Left ventricle myocardium superior (tissue), 1 donor: ENCODE data around the gene IFNA5. TPM values are rescaled to one million over a fixed set of nuclear protein-coding genes. Genes with fewer than 3 reads are reported as not detected.

ENCODE experiments used
- ATAC-seq: fragments of 200-7000 bp; cut with Tn5 transposase; one replicate; pipeline ENCODE4 v1.9.1; 2020; ENCODE audit warnings: mild to moderate bottlenecking, moderate library complexity
- DNase-seq: peaks from one replicate; pipeline ENCODE4 v3.0.0-alpha.2; 2020
- intact Hi-C: fragments of 100-400 bp; cut with micrococcal nuclease; formaldehyde crosslinking; loops from one replicate; pipeline ENCODE4 v1.11.0; 2022
- total RNA-seq: library from RNA; stranded (reverse); fragmentation: NEBNext Ultra II Directional; extraction: Animal tissue kit (Norgen Biotek cat#: 25700); gene quantifications from one replicate; pipeline ENCODE4 v1.2.1, GENCODE V29; 2021
- donor health status: DM: no; HTN: yes; CAD: no; lungs with severe emphysema.

The IFNA5 gene
- total RNA-seq, 1 donor from 2014 or later = not detected

DNA sequence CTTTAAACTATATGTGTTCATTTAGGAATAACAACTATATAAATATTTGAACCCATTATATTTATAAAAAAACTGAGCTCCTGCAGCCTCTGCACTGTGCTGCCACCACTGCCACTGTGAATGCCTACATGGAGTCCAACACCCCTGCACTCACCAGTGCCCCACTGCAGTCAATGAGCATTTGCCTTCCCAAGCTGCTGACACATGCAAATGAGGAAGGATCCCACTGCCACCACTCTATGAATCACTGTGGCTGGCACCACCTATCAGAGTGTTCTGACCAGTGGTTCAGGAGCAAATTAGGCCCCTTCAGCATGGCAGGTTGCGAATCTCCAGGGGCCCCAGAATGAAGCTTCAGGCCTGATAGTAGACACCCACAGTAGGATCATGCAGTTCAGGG is 9.1 kb downstream of the IFNA5 start:
- DNase-seq (no peak), ATAC-seq (no peak)
- intact Hi-C loops = no loop called here

- DNase-seq (no peak), ATAC-seq (no peak)
- intact Hi-C loops = no loop called here
These were observed 10.1 kb downstream of the IFNA5 start for GRCh38 chr9:21294904-21295538.

DNA sequence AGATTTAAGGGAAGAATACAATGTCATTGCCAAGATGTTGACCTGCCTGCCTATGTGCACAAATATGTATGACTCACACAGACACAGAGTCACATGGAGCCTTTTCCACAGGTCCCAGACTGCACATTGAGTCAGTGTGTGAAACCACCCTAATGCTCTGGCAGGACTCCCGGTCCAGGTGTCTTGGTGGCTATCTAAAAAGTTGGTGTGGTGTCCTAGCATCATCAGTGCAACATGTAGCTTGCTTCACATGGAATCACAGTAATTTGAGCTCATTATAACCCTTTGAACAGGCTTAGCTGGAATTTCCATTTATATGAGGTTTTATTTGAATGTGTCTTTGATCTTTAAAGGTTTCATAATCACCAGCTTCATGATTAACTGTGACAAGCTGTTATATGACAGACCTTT is 10.7 kb downstream of the IFNA5 start:
- DNase-seq = no peak
- intact Hi-C loops = no loop called here
- no peak for ATAC-seq

- intact Hi-C loops = no loop called here
- DNase-seq = no peak
- no peak for ATAC-seq
These were observed 15.3 kb downstream of the IFNA5 start for GRCh38 chr9:21289848-21290247.

DNA sequence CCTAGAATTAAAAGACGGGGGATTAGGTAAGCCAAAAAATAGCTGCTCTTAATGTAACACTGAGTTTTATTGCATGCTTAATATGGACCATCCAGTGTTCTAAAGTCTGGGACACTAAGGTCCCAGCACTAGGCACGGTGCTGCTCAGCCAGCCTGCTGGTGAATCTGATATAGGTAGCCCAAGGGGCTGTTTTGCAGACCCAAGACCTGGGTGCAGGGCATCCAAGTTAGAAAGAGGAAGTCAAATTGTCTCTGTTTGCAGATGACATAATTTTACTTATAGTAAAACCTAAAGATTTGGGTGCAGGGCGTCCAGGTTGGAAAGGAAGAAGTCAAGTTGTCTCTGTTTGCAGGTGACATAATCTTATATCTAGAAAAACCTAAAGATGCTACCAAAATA is 17.8 kb downstream of the IFNA5 start:
- intact Hi-C loops = no loop called here
- DNase-seq = no peak
- ATAC-seq = no peak

DNA sequence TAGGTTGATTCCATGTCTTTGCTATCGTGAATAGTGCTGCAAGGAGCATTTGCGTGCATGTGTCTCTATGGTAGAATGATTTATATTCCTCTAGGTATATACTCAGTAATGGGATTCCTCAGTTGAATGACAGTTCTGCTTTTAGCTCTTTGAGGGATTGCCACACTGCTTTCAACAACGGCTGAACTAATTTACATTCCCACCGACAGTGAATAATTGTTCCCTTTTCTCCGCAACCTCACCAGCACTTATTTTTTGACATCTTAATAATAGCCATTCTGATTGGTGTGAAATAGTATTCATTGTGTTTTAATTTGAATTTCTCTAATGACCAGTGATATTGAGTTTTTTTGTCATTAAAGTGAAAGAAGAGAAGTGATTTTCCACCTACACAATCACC is 18.5 kb downstream of the IFNA5 start:
- no peak for DNase-seq
- intact Hi-C loops = no loop called here
- ATAC-seq = no peak

- ATAC-seq (no peak), DNase-seq (no peak)
- intact Hi-C loops = no loop called here
These were observed 19.0 kb downstream of the IFNA5 start for GRCh38 chr9:21286099-21286498.

- ATAC-seq (no peak), DNase-seq (no peak)
- intact Hi-C loops = no loop called here
These were observed 23.8 kb downstream of the IFNA5 start for GRCh38 chr9:21281275-21281674.

DNA sequence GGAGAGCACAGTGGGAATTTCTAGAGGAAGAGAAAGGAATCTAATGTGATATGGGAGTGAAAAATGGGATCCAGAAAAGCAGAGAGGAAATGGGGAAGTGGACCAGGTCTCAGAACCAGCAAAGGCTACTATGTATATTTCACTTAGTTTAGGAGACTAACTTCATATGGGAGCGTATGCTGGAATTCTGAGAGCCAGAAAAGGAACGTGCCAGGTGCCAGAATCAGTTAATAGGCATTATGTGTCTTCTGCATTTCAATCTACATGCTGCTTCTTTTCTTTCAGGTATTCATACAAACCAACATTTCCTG is 36.8 kb downstream of the IFNA5 start:
- intact Hi-C loops = no loop called here
- DNase-seq (no peak), ATAC-seq (no peak)

DNA sequence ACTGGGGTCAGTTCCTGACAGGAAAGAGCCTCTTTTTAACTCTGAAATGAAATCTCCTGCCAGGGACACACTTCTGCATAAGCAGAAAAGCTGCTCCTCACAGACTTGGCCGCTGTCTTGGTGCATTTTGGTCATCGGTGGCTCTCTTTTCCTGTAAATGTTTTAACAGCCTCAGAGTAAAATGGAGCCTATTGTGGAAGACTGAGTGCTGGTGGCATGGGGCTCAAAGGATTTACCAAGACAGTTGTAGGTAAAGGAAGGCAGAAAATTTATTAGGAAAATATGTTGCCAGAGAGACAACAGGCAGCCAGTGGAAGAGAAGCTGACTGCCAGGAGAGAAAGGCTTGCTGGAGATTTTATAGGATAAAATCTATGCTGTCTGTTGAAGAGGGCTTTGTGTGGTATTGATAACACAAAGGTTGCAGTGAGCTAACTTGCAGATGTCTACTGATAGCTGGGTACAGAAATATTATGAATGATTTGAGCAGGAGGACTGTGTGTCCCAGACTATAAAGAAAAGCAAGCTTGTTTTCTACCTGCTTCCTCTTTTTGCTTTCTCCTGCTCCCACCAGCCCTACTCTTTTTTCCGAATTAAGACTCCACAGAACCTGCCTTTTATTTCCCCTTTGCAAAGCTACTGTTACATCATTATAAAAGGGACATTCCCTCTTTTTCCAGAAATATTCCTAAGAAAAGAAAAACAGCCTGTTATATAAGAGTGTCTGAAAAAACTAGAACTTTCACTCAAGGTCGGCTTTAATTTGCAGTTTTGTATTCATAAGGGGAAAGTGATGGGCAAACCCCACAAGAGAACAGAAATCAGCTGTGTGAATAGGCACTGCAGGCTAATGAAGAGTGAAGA is 37.4 kb downstream of the IFNA5 start:
- no peak for ATAC-seq
- intact Hi-C loops = no loop called here
- no peak for DNase-seq

DNA sequence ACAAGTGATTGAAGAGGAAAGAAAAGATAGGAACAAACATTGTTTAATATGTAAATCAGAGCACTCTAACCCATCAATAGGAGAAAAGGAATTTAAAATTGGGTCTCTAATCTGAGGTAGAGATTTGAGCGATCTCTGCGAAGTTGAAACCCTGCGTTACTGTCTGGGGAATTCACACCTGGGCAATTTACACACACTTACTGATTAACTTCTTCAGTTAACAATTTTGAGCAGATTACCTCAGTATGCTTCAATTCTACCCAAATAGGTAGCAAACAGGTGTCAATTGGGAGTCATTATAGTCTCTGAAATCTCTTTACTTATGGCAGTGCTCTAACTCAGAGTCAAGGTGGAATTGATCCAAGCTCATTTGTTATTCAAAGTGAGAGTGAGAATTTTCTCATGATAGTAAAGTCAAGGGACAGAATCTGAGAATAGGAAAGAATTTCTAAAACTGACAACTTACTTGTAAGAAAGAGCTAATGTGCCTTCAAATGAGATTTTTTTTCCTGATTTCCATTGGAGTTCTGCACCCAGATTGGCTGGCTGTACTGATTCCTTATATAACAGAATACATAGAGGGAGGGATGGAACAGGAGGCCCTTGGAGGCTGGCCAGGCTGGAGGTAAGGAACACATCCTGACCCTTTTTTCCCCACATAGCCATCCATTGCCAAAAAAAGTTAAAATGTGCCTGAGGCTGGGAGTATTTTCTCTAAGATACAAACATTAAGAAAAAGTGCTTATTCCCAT is 38.2 kb downstream of the IFNA5 start:
- ATAC-seq = no peak
- intact Hi-C loops = no loop called here
- DNase-seq = no peak

DNA sequence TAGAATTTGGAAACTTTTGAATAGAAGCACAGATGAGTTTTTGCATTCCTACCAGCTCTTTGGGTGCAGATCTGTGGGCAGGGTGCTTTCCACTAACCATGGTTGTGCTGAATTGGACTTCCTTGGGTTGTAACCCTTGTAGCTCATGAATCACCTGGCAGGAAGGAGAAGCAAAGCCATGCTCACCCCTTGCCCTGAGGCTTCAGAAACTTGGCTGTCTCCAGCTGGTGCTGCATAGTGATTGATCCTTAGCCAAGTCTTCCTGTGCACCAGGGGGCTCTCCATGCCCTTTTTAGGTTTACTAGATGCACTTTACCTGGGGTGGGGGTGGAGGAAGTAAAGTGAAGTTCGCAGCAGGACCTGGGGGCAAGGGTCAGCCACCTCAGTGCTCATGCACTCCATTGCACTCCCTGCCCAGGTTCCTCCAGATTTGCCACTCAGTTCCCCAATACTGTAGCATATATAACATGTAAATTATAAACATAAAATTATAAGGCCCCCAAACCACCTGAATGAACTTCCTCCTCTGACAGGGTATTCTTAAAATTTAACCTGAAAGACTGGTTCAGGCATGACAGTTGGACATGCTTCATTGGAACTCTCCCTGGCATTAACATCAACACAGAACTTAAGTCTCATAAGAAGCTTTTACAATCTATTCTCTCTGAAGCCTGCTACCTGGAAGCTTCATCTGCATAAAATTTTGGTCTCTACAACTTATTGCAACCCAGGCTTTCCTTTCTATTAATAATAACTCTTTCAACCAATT is 39.5 kb downstream of the IFNA5 start:
- DNase-seq (no peak), ATAC-seq (no peak)
- intact Hi-C loops = no loop called here

DNA sequence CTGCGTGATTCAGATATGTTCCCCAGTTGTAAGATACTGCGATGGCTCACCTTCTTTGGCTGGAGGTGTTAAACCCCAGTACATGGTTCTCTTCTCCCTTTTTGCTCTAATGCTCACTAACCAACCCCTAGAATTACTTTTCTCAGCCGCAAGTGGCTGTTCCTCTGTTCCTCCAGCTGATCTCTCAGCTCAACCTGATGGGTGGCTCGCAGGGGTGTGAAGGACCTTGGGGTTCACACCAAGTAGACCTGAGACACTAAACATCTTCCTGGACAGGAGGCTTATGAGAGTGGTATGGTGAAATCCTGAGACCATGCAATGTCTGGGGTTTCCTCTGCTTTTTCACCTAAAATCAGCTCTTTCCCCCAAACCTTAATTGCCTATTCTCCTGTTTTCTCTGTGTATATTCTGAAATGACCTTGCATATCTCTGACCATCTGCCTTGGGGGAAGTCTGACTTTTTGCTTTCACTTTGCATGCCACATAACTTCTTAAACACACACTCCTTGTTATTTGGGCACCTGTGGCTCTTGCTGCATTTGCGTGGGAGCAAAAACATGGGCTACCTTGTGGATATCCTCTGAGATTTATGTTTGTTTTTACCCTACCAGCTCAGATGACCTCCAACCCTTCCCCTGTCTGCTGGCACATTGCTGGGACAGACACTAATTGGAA is 49.4 kb downstream of the IFNA5 start:
- intact Hi-C loops = no loop called here

More for the DNA sequence above, 49.4 kb downstream of the IFNA5 start:
- ATAC-seq (no peak), DNase-seq (no peak)

Other genes starting within 250 kb of the IFNA5 start
- gene IFNB1, start 227.4 kb downstream of the IFNA5 start, total RNA-seq = not detected
- gene IFNW1, start 163.5 kb downstream of the IFNA5 start, total RNA-seq = not detected
- not detected for gene IFNA21, start 138.7 kb downstream of the IFNA5 start, total RNA-seq
- not detected for gene IFNA4, start 117.7 kb downstream of the IFNA5 start, total RNA-seq
- gene IFNA7, start 103.1 kb downstream of the IFNA5 start, total RNA-seq = not detected
- not detected for gene IFNA10, start 98.2 kb downstream of the IFNA5 start, total RNA-seq
- gene IFNA16, start 88.0 kb downstream of the IFNA5 start, total RNA-seq = not detected
- not detected for gene IFNA17, start 77.1 kb downstream of the IFNA5 start, total RNA-seq
- gene IFNA14, start 65.3 kb downstream of the IFNA5 start, total RNA-seq = not detected
- 11.2 TPM for gene KLHL9, start 30.1 kb upstream of the IFNA5 start, total RNA-seq
- gene IFNA6, start 45.6 kb upstream of the IFNA5 start, total RNA-seq = not detected
- not detected for gene IFNA13, start 62.7 kb upstream of the IFNA5 start, total RNA-seq
- not detected for gene IFNA2, start 80.1 kb upstream of the IFNA5 start, total RNA-seq
- gene IFNA8, start 103.8 kb upstream of the IFNA5 start, total RNA-seq = not detected
- not detected for gene IFNA1, start 135.1 kb upstream of the IFNA5 start, total RNA-seq
- not detected for gene IFNE, start 177.0 kb upstream of the IFNA5 start, total RNA-seq